HCT116 (cell line): ENCODE data around the gene DNASE1L1. TPM values are rescaled to one million over a fixed set of nuclear protein-coding genes. Genes with fewer than 3 reads are reported as not detected.

Source experiments
- ATAC-seq: fragments of 200-7000 bp; cut with Tn5 transposase; 2 replicates; pipeline ENCODE4 v1.9.1; 2020; ENCODE audit warnings: mild to moderate bottlenecking, moderate library complexity
- BruUV-seq: library from RNA; stranded (reverse); fragments of 400-500 nt; replicated peaks from 2 replicates; lab custom pipeline; 2021; lab: Mats Ljungman, UMichigan
- CTCF ChIA-PET: fragments of 300-600 bp; sonication (Branson Sonifier 250); formaldehyde crosslinking; loops from one replicate; lab custom pipeline; 2021; ENCODE audit warnings: antibody characterized with exemption; lab: Charles Lee
- POLR2A ChIA-PET: fragments of 300-600, 350-600 bp; sonication (Branson Sonifier 250); formaldehyde crosslinking; loops from one replicate; lab custom pipeline; 2021; ENCODE audit warnings: antibody characterized with exemption; lab: Charles Lee
- RAD21 ChIA-PET, 2 experiments: fragments of 300-600 bp; sonication (Branson Sonifier 250); formaldehyde crosslinking; loops; one replicate each; lab custom pipeline; 2023; ENCODE audit warnings: low total read pairs in 2 of 2; ENCODE audit not compliant: uncharacterized antibody in 2 of 2, unreplicated experiment in 2 of 2, low non-redundant PET in 1 of 2; lab: Charles Lee
- DNase-seq: peaks from one replicate; pipeline ENCODE4 v3.0.0-alpha.2; 2010; ENCODE audit warnings: low read depth, low spot score
- H2AFZ ChIP-seq: fragments of 200-600 bp; shearing (Covaris generic), sonication (generic); 2 replicates; pipeline ENCODE4 v1.6.1; 2017; ENCODE audit warnings: low read depth, mixed run types, mixed read lengths, antibody characterized with exemption, low read length; ENCODE audit not compliant: poor library complexity, severe bottlenecking
- H3K27ac ChIP-seq: 2 replicates; pipeline ENCODE4 v1.5.1; 2012; ENCODE audit warnings: low read depth, low read length
- H3K27me3 ChIP-seq: fragments of 200-600 bp; sonication (generic); 2 replicates; pipeline ENCODE4 v1.6.1; 2016; ENCODE audit warnings: mixed run types, low read length, mixed read lengths; ENCODE audit not compliant: insufficient read depth
- H3K36me3 ChIP-seq, 2 experiments: fragments of 200-500 bp in 1 of 2; fragments of 200-600 bp in 1 of 2; sonication (Bioruptor generic) in 1 of 2; sonication (generic) in 1 of 2; 2 replicates each; pipeline versions ENCODE4 v1.5.1 to v1.6.1; 2014 to 2016; ENCODE audit warnings: low read length in 2 of 2, inconsistent platforms in 1 of 2, mixed read lengths in 1 of 2, mixed run types in 1 of 2; ENCODE audit not compliant: insufficient read depth in 2 of 2, control insufficient read depth in 1 of 2
- H3K4me1 ChIP-seq, 2 experiments: fragments of 200-600 bp in 1 of 2; sonication (generic) in 1 of 2; 2 replicates each; pipeline versions ENCODE4 v1.5.1 to v1.6.1; 2012 to 2017; ENCODE audit warnings: low read length in 2 of 2, inconsistent platforms in 1 of 2, mild to moderate bottlenecking in 1 of 2, mixed read lengths in 1 of 2, mixed run types in 1 of 2, moderate library complexity in 1 of 2; ENCODE audit not compliant: insufficient read depth in 2 of 2, control insufficient read depth in 1 of 2
- H3K4me2 ChIP-seq: fragments of 200-600 bp; sonication (generic); 2 replicates; pipeline ENCODE4 v1.6.1; 2017; ENCODE audit warnings: mixed run types, low read length, mixed read lengths
- H3K4me3 ChIP-seq, 2 experiments: fragments of 200-600 bp in 1 of 2; sonication (generic) in 1 of 2; replicated peaks in 1 of 2; 2 replicates each; pipeline ENCODE4 v1.5.1; 2011 to 2016; ENCODE audit warnings: low read length in 2 of 2, control low read depth in 1 of 2, low read depth in 1 of 2, mild to moderate bottlenecking in 1 of 2, mixed read lengths in 1 of 2, mixed run types in 1 of 2
- H3K79me2 ChIP-seq: fragments of 200-600 bp; sonication (generic); 2 replicates; pipeline ENCODE4 v1.6.1; 2017; ENCODE audit warnings: mild to moderate bottlenecking, mixed run types, low read length, moderate library complexity, mixed read lengths; ENCODE audit not compliant: insufficient read depth
- H3K9ac ChIP-seq: fragments of 200-600 bp; sonication (generic); 2 replicates; pipeline ENCODE4 v1.6.1; 2016; ENCODE audit warnings: low read length, mixed read lengths
- H3K9me2 ChIP-seq: fragments of 200-600 bp; sonication (generic), shearing (Covaris generic); 2 replicates; pipeline ENCODE4 v1.6.1; 2017; ENCODE audit warnings: mixed run types, mild to moderate bottlenecking, moderate library complexity; ENCODE audit not compliant: insufficient read depth
- H3K9me3 ChIP-seq, 2 experiments: fragments of 200-500 bp in 1 of 2; fragments of 200-600 bp in 1 of 2; sonication (Bioruptor generic) in 1 of 2; sonication (generic) in 1 of 2; 2 replicates each; pipeline ENCODE4 v1.6.1; 2014 to 2017; ENCODE audit warnings: low read length in 2 of 2, mixed read lengths in 2 of 2, inconsistent platforms in 1 of 2, low read depth in 1 of 2, mild to moderate bottlenecking in 1 of 2, mixed run types in 1 of 2, moderate library complexity in 1 of 2; ENCODE audit not compliant: control insufficient read depth in 1 of 2, insufficient read depth in 1 of 2
- H4K20me1 ChIP-seq: fragments of 200-600 bp; sonication (generic), shearing (Covaris generic); 2 replicates; pipeline ENCODE4 v1.6.1; 2017; ENCODE audit warnings: mixed run types, mild to moderate bottlenecking, moderate library complexity; ENCODE audit not compliant: insufficient read depth
- ATF3 ChIP-seq: IDR thresholded peaks from 2 replicates; pipeline ENCODE4 v1.6.1; 2012
- CBX3 ChIP-seq: IDR thresholded peaks from 2 replicates; pipeline ENCODE4 v1.6.1; 2012; ENCODE audit warnings: low read depth
- EGR1 ChIP-seq: IDR thresholded peaks from 2 replicates; pipeline ENCODE4 v1.6.1; 2012; ENCODE audit warnings: low read depth
- ELF1 ChIP-seq: IDR thresholded peaks from 2 replicates; pipeline ENCODE4 v1.6.1; 2012; ENCODE audit warnings: low read depth, borderline replicate concordance
- POLR2A ChIP-seq: IDR thresholded peaks from 2 replicates; pipeline ENCODE4 v1.7.0; 2011; ENCODE audit warnings: borderline replicate concordance; ENCODE audit not compliant: insufficient read depth, insufficient read length; ENCODE audit errors: extremely low read depth
- REST ChIP-seq: IDR thresholded peaks from 2 replicates; pipeline ENCODE4 v1.6.1; 2012; ENCODE audit warnings: low read depth
- SRF ChIP-seq: IDR thresholded peaks from 2 replicates; pipeline ENCODE4 v1.6.1; 2012; ENCODE audit warnings: low read depth
- TCF7L2 ChIP-seq: IDR thresholded peaks from 2 replicates; pipeline ENCODE4 v1.7.0; 2011; ENCODE audit warnings: borderline replicate concordance, inconsistent platforms; ENCODE audit not compliant: insufficient read depth, insufficient read length; ENCODE audit errors: extremely low read depth
- YY1 ChIP-seq: IDR thresholded peaks from 2 replicates; pipeline ENCODE4 v1.6.1; 2011; ENCODE audit warnings: low read length, low read depth, moderate library complexity, mild to moderate bottlenecking; ENCODE audit not compliant: insufficient replicate concordance; ENCODE audit errors: extremely low read depth
- intact Hi-C: fragments of 100-400 bp; cut with micrococcal nuclease; formaldehyde crosslinking; loops from 2 replicates; pipeline ENCODE4 v1.10.0; 2022
- total RNA-seq: library from RNA; stranded (reverse); gene quantifications from one replicate; pipeline ENCODE4 v1.2.1, GENCODE V29; 2021; ENCODE audit not compliant: unreplicated experiment

The DNASE1L1 gene
- total RNA-seq, 1 experiment from 2014 or later = 16.5 TPM

DNA sequence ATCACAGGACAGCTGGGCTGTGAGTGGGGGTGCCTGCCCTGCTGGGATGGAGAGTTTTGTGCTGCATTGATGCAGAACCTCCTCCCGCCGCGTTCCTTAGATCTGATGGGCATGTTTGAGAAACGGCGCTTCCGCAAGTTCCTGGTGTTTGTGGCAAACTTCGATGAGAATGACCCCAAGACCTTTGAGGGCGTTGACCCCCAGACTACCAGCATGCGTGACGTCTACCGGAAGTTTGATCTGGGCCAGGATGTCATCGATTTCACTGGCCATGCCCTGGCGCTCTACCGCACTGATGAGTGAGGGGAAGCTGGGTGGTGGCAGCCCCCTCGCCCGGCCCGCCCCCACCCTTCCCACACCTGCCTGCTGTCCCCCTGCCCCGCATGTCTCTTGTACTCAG is 30.8 kb upstream of the DNASE1L1 start:
- intact Hi-C loops = loop anchor here (5.0 kb wide), 1 partner anchor 37 kb away; the partner anchor contains the start of gene LAGE3
- H3K4me2 ChIP-seq = no peak overlapping the region
- no peak for ATAC-seq
- H3K27me3 ChIP-seq = no peaks in the 10 kb centered on the region
- TF ChIP-seq CBX3 = no peak
- no peak for TF ChIP-seq SRF
- TF ChIP-seq YY1 = no peak
- TF ChIP-seq ATF3 = no peak
- no peak for TF ChIP-seq TCF7L2
- TF ChIP-seq POLR2A = no peak
- TF ChIP-seq REST = no peak
- no peak for TF ChIP-seq EGR1
- no peak for TF ChIP-seq ELF1
- no peaks in the 10 kb centered on the region; a peak in 1 of 4 replicates for H3K36me3 ChIP-seq
- H3K27ac ChIP-seq = no peak overlapping the region
- H3K4me3 ChIP-seq = no peak overlapping the region
- RAD21 ChIA-PET = interaction anchor here in 1 of 2 experiments (0.7 kb wide), 1 partner anchor 35 kb away, joined by 3 read pairs; no protein-coding TSS in a partner anchor
- CTCF ChIA-PET = no interaction called here
- H3K9me3 ChIP-seq = no peaks in the 10 kb centered on the region
- no TSS peak for BruUV-seq
- no peak overlapping the region for H3K9ac ChIP-seq
- no peaks in the 10 kb centered on the region for H4K20me1 ChIP-seq
- no peak for DNase-seq
- peaks cover 34% of the 10 kb centered on the region for H3K79me2 ChIP-seq
- POLR2A ChIA-PET = interaction anchor here (1.1 kb wide), 1 partner anchor 30 kb away, joined by 3 read pairs; no protein-coding TSS in a partner anchor
- no peaks in the 10 kb centered on the region for H3K9me2 ChIP-seq
- H2AFZ ChIP-seq = no peak overlapping the region
- peaks cover 5 to 25% of the 10 kb centered on the region in 2 experiments; a peak in 2 of 4 replicates for H3K4me1 ChIP-seq
